Activated B cell treated with CpG ODN at 0.5 μM for 24 hours (primary cell): ENCODE data around the gene CBX2. TPM values are rescaled to one million over a fixed set of nuclear protein-coding genes. Genes with fewer than 3 reads are reported as not detected.

Experiments used
- ATAC-seq: fragments of 200-7000 bp; cut with Tn5 transposase; one replicate; pipeline ENCODE4 v1.10.0; 2021; ENCODE audit warnings: low read depth, mild to moderate bottlenecking, moderate library complexity
- CTCF ChIA-PET: fragments of 350-600 bp; sonication (Branson Sonifier 250); formaldehyde crosslinking; loops from one replicate; lab custom pipeline; 2021; ENCODE audit warnings: antibody characterized with exemption; lab: Charles Lee
- POLR2A ChIA-PET: fragments of 350-600 bp; sonication (Branson Sonifier 250); formaldehyde crosslinking; loops from one replicate; lab custom pipeline; 2021; ENCODE audit warnings: antibody characterized with exemption; lab: Charles Lee
- DNase-seq: peaks from one replicate; pipeline ENCODE4 v3.0.0; 2022
- H3K27ac Mint-ChIP-seq: one replicate; pipeline ENCODE4 v1.8.0; 2020; ENCODE audit warnings: mixed read lengths
- H3K27me3 Mint-ChIP-seq: one replicate; pipeline ENCODE4 v1.8.0; 2021; ENCODE audit warnings: mixed read lengths
- H3K36me3 Mint-ChIP-seq: one replicate; pipeline ENCODE4 v1.8.0; 2021; ENCODE audit warnings: low read depth, mixed read lengths
- H3K4me1 Mint-ChIP-seq: one replicate; pipeline ENCODE4 v1.8.0; 2021; ENCODE audit warnings: mixed read lengths
- H3K4me3 Mint-ChIP-seq: one replicate; pipeline ENCODE4 v1.8.0; 2020; ENCODE audit warnings: mild to moderate bottlenecking, mixed read lengths
- H3K9me3 Mint-ChIP-seq: one replicate; pipeline ENCODE4 v1.8.0; 2020; ENCODE audit warnings: mixed read lengths
- intact Hi-C: fragments of 100-400 bp; cut with micrococcal nuclease; formaldehyde crosslinking; loops from one replicate; pipeline ENCODE4 v1.15.1; 2024
- total RNA-seq: library from RNA; stranded (reverse); gene quantifications from 2 replicates; pipeline ENCODE4 v1.2.3, GENCODE V29; 2022
- TF ChIP-seq, protein P1 (sequence below): fragments of 200-600 bp; IDR thresholded peaks from one replicate; pipeline ENCODE4 v1.8.0; 2022; ENCODE audit warnings: antibody characterized with exemption, mild to moderate bottlenecking

Gene CBX2
- total RNA-seq, 1 donor from 2014 or later = 0.67 TPM

DNA sequence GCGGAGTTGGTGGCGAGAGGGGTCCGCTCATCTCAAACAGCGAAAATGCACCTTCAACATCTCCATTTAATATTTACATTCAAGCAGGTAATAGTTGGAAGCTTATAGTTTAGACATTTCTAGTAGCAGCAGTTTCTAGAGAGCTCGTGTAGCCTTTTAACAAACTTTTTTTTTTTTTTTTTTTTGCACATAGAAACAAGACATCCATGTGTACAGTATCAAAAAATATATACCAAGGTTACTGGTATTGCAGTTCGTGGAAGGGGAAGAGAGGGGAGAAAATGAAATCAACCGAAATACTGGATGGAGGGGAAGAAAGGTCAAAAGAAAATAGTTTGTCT lies 55.1 kb downstream of the CBX2 start:
- TF ChIP-seq, protein P1, sequence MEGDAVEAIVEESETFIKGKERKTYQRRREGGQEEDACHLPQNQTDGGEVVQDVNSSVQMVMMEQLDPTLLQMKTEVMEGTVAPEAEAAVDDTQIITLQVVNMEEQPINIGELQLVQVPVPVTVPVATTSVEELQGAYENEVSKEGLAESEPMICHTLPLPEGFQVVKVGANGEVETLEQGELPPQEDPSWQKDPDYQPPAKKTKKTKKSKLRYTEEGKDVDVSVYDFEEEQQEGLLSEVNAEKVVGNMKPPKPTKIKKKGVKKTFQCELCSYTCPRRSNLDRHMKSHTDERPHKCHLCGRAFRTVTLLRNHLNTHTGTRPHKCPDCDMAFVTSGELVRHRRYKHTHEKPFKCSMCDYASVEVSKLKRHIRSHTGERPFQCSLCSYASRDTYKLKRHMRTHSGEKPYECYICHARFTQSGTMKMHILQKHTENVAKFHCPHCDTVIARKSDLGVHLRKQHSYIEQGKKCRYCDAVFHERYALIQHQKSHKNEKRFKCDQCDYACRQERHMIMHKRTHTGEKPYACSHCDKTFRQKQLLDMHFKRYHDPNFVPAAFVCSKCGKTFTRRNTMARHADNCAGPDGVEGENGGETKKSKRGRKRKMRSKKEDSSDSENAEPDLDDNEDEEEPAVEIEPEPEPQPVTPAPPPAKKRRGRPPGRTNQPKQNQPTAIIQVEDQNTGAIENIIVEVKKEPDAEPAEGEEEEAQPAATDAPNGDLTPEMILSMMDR = no peak
- Mint-ChIP-seq H3K4me3 (no peak overlapping the region), H3K36me3 (peaks cover 34% of the 10 kb centered on the region), H3K27me3 (no peaks in the 10 kb centered on the region), H3K4me1 (peaks cover 36% of the 10 kb centered on the region), H3K9me3 (no peaks in the 10 kb centered on the region), H3K27ac (no peak overlapping the region)
- ATAC-seq (no peak), DNase-seq (no peak)
- ChIA-PET POLR2A (interaction anchor here (0.6 to 1.7 kb wide), 3 partner anchors 10 to 82 kb away, joined by 3 to 7 read pairs (median 3); no protein-coding TSS in a partner anchor), CTCF (interaction anchor here (0.8 kb wide), 1 partner anchor 13 kb away, joined by 3 read pairs; no protein-coding TSS in a partner anchor)
- intact Hi-C loops = no loop called here

DNA sequence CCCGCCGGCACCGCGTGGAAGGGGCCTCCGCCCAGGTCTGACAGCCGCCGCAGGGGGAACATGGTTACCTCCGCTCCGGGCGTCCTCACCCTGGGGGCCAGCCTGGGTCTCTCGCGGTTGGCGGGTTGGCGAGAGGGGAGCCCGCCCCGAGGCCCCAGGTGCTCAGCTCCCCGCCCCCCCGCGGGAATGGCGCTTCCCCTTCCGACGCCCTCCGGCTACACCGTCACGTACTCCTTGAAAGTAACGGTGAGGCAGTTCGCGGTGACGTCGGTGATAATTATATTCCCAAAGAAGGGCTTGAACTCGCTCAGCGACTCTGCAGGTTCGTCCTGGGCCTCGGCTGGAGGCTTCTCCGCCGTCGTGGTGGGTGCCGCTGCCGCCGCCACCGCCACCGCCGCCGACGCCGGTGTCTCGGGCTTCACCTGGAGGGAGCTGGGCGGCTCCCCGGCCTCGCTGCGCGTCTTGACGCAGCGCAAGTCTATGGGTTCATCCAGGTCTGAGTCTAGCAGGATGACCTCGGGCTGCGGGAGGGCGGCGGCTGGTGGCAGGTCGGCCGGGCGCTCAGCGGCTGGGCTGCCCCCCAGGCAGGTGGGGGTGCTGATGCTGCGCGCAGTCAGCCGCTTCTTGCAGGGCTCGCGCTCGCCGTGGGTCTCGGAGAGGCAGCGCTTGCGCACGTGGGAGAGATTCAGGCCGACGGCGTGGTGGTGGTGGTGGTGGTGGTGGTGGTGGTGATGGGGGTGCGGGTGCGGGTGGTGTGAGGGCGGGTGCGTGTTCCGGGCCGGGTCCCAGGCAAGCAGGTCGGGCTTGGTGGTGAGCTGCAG lies 56.0 kb downstream of the CBX2 start:
- POLR2A ChIA-PET = no interaction called here
- H3K36me3 Mint-ChIP-seq = peaks cover 38% of the 10 kb centered on the region
- no peak for ATAC-seq

DNA sequence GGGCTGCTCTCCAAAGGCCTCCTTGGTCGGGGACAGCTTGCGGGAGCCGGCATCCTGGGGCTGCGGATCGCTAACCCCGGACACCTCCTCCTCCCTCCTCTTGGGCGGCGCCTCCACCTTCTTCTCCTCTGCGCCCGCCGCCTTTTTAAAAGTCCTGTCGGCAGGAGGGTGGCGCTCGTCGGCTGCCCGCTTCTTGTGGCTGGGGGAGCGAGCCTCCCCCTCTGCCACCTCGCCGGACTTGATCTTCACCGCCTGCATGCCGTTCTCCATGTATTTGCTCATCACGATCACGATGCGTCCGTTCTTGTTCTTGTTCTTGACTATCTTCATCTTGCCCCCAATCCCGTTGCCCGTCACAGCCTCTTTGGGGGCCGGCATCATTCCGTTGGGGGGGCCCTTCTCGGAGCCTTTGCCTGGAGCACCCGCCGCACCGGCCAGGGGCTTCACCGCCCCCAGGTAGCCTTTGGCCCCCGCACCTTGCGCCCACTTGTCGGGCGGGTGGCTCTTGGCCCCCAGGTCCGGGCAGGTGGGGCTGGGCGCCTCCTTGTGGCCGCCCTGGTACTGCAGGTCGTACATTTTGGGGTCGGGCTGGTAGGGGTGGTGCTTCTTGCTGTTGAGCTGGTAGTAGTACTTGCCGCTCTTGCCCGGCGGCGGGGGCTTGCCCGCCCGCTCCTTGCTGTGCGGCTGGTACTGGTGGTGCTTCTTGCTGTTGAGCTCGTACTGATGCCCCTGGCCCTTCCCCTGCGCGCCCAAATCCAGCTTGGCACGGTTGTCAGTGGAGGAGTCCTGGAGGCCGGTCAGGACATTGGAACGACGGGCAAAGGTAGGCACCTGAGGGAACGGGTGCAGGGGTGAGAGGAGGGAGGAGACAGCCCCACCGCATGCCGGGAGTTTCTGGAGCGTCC lies 56.9 kb downstream of the CBX2 start:
- peaks cover 38% of the 10 kb centered on the region for H3K36me3 Mint-ChIP-seq
- intact Hi-C loops = loop anchor here (5.0 kb wide), 3 partner anchors 103 to 312 kb away; partner anchors contain the start of genes CCDC40, EIF4A3, ENPP7 and TBC1D16
- ChIA-PET POLR2A (interaction anchor here (0.7 to 1.3 kb wide), 4 partner anchors 21 to 162 kb away, joined by 3 to 4 read pairs (median 4); no protein-coding TSS in a partner anchor), CTCF (interaction anchor here (1.0 to 1.3 kb wide), 5 partner anchors 10 to 89 kb away, joined by 3 to 5 read pairs (median 4); no protein-coding TSS in a partner anchor)
- H3K9me3 Mint-ChIP-seq = no peaks in the 10 kb centered on the region
- TF ChIP-seq, protein P1 = no peak
- no peak for ATAC-seq
- DNase-seq = peak; percentile 45
- no peak overlapping the region for H3K27ac Mint-ChIP-seq
- no peak overlapping the region for H3K4me3 Mint-ChIP-seq
- peaks cover under 1% of the 10 kb centered on the region for H3K27me3 Mint-ChIP-seq
- peaks cover 41% of the 10 kb centered on the region for H3K4me1 Mint-ChIP-seq

More for the DNA sequence above, 56.0 kb downstream of the CBX2 start:
- TF ChIP-seq, protein P1 = no peak
- peaks cover 40% of the 10 kb centered on the region for H3K4me1 Mint-ChIP-seq
- H3K4me3 Mint-ChIP-seq = no peak overlapping the region
- intact Hi-C loops = no loop called here
- DNase-seq = no peak
- H3K27me3 Mint-ChIP-seq = no peaks in the 10 kb centered on the region
- CTCF ChIA-PET = interaction anchor here (0.7 to 0.8 kb wide), 2 partner anchors 12 to 1327 kb away, joined by 3 read pairs; no protein-coding TSS in a partner anchor
- H3K27ac Mint-ChIP-seq = no peak overlapping the region
- no peaks in the 10 kb centered on the region for H3K9me3 Mint-ChIP-seq

DNA sequence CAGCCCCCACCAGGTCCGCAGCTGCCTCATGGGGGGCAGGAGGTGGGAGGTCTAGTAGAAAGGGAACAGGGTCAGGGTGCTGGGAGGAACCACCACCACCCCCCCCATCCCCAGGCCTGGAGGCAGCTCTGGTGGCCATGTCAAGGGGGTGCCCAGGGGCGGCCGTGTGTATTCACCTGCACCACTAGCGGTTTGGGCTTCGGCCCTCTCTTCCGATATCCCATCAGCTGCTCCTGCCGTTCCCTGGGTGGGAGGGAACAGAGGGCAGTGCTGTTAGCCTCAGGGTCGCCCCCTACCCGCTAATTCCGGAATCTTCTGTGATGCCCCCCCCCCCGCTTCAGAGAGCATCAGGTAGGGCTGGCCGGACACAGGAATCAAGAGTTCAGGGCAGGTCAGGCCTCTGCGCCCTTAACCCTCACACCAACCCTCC lies 57.5 kb downstream of the CBX2 start:
- CTCF ChIA-PET = interaction anchor here (1.0 to 1.3 kb wide), 5 partner anchors 9 to 90 kb away, joined by 3 to 5 read pairs (median 4); no protein-coding TSS in a partner anchor
- Mint-ChIP-seq H3K4me3 (no peak overlapping the region), H3K9me3 (no peaks in the 10 kb centered on the region), H3K36me3 (peaks cover 38% of the 10 kb centered on the region), H3K4me1 (peaks cover 46% of the 10 kb centered on the region), H3K27ac (no peak overlapping the region), H3K27me3 (peaks cover 5% of the 10 kb centered on the region)
- POLR2A ChIA-PET = interaction anchor here (0.7 to 2.2 kb wide), 7 partner anchors 16 to 161 kb away, joined by 3 to 18 read pairs (median 4); partner anchors contain the start of gene CBX8
- DNase-seq (no peak), ATAC-seq (no peak)
- TF ChIP-seq, protein P1 = no peak
- intact Hi-C loops = loop anchor here (5.0 kb wide), 3 partner anchors 103 to 312 kb away; partner anchors contain the start of genes CCDC40, EIF4A3, ENPP7 and TBC1D16
